Measurements from ENCODE around the gene C12orf60.
"Not testable (repeated sequence)": the region's sequence is repeated elsewhere in the genome, so short reads cannot be mapped to it uniquely, and the experiment has no call there.

Gene C12orf60, protein sequence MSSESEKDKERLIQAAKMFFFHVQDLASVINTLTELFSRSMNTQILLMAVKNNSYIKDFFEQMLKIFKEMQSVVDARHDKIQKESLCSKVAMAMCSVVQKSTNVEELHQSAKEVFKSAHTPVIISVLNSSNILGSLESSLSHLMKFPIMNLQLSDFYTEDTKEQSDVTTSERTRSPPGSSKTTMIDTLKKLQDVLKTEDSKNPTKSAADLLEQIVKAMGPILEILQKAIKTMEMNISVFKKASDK

DNA sequence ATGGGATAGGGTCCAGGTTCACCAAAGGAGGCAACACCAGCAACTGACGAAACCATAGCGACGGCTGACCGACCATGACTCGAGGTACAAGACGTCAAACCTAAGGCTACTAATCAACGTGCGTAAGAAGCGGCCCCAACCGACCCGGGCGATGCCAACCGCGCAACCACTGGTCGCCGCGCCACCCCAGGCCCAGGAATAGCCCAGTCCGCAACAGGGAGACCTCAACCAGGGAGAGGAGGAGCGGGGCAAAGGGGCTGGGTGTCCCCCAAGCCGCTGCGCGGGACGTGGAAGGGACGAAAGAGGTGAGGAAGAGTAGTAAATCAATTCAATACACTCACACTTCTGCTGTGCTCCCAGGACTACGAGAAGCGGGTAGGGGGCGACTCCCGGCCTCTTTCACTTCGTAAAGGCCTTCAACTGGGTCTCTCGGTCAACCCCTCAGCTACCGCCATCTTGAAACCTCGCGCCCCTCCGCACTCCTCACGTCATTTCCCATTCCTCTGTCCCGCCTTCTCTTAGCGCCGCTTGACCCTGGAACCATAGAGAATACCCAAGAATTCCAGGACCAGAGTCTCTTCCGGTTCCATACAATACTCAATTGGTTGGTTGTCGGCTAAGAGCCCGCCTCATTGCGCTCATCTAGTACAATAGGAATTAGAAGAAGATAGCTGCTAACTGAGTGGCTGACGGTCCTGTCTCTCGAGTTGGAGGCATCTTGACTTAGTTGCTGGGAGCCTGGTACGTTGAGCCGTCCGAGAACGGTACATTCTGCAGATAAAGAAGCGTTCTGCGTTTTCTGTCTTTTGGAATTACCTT lies at the start of gene C12orf60, which contains the start of gene WBP11:
Gene C12orf60 (plus strand): TSS at position 660 of the 819 bp plus-strand sequence. CDS start 19,266 bp downstream, outside the sequence.
Gene WBP11 (minus strand): TSS at position 468 of the 819 bp plus-strand sequence. CDS start 2,095 bp downstream, outside the sequence.
- peak; percentile 99 for DNase-seq

DNA sequence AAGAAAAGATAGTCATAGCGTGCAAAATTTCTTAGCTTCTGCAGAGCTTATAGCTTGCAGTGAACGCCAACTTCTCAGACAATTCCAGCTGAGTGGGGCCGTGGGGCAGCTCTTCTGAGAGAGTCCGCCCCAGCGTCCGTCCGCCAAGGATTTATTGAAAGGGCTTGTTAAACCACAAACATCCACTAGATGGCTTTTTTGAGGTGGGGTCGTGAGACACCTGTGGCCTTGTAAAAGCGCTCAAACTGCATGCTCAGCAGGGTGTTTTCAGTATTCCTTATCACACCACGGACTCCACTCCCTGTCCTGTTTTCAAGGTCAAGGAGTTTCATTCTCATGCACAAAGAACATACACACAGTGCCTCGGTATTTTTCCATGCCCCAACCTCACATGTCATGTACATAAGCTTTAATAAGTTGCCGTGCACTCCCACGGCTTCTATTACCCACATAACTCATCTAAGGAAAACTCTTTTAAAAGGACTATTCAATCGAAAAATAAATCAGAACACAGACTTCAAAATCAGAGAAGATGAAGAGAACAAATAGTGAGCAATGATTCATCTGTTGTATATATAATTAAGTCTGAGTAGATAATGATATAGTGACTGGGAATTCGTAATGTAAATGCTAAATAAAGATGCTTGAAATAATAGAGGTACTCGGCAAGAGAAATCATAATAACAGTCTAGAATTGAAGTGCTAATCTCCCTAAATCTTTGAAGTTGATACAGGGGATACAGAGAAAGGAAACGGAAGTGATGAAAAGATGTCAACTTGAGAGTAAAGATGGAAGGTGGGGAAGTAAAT lies 46.9 kb upstream of the C12orf60 start:
- DNase-seq, result no peak

DNA sequence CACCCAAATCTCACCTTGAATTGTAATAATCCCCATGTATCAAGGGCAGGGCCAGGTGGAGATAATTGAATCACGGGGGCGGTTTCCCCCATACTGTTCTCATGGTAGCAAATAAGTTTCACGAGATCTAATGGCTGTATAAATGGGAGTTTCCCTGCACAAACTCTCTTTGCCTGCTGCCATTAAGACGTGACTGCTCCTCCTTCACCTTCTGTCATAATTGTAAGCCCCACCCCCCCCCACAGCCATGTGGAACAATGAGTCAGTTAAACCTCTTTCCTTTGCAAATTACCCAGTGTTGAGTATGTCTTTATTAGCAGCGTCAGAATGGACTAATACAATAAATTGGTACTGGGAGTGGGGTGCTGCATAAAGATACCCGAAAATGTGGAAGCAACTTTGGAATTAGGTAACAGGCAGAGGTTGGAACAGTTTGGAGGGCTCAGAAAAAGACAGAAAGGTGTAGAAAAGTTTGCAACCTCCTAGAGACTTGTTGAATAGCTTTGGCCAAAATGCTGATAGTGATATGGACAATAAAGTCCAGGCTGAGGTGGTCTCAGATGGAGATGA lies 43.7 kb upstream of the C12orf60 start:
- DNase-seq, result not testable (repeated sequence)

DNA sequence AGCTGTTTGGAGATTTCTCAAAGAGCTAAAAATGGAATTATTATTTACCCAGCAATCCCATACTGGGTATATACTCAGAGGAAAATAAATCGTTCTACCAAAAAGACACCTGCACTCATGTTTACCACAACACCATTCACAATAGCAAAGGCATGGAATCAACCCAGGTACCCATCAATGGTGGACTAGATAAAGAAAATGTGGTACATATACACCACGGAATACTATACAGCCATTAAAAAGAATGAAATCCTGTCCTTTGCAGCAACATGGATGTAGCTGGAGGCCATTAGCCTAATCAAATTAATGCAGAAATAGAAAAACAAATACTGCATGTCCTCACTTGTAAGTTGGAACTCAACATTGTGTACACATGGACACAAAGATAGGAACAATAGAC lies 38.1 kb upstream of the C12orf60 start:
- DNase-seq, result no peak

DNA sequence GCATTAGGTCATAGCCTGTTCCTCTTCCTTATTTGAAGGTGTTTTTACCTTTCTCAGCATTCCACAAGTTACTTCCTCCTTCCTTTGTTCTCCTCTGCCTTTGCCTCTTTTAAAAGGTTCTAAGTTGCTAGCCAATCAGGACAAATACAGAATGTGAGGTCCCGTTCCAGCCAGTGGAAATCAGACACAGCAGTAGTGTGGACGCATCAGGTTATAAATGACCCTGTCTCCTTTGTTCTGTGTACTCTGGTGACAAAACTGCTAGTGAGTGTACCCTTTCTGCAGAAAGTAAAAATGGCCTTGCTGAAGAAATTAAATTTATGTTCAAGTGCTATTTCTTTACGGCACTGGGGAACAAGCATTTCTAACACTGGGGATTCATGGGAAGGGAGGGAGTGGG lies 37.5 kb upstream of the C12orf60 start:
- not testable (repeated sequence) for DNase-seq

DNA sequence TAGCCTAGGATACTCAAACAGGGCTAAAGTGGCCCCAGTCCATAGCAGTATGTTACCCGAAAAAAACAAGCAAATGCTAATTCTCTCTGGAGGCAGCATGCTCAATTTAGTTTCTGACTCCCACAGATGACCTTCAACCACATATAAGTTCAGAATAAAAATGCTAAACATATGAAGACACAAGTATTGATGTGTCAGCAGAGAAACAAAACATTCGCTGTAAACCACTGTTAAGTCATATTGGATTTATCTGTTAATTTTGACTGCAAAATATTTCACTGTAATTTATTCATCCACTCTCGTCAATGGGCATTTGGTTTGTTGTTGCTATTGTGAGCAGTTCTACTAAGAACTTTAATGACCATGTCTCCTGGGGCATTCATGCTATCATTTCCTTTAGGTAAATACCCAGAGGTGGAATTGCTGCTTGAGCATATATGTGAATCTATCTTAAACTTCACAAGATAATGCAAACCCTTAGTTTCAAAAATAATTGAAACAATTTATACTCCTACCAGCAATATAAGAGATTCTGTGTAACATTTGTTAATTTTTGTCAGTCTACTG lies 36.7 kb upstream of the C12orf60 start:
- DNase-seq, result no peak

DNA sequence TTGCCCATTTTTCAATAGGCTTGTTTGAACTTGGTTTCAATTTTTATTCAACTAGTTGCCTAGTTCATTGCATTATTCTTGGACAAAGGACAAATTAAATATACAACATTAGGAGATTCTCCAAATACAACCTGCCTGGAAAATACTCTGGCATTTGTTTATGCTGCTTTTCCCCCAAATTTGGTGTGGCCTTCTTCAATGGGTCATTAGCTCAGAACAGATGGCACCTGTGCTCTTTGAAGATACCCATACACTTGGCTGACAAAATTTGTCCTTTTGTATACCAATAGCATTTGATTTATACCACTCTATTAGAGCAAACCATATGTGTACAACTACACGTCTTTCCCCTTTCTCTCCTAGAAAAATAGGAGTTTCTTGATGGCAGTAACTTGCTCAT lies 35.9 kb upstream of the C12orf60 start:
- DNase-seq, result no peak

DNA sequence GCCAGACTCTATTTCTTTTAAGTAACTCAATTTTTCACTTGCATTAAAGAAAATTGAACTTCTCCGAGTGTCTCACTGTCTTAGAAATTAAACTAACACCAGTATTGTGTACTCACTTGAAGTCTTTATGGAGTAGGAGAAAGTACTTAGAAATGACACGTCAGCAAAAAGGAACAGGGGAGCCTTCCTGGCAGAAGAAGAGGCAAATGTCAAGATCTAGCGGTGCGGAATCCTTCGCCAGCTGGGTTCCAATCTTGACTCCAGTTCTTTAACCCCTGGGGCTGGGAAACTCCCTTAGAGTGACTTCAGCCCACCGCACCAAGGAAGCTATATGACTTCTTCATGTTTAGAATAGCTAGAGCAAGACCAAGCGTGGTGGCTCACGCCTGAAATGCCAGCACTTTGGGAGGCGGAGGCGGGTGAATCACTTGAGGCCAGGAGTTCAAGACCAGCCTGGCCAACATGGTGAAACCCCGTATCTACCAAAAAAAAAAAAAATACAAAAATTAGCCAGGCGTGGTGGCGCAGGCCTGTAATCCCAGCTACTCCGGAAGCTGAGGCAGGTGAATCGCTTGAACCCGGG lies 34.6 kb upstream of the C12orf60 start:
- no peak for DNase-seq

DNA sequence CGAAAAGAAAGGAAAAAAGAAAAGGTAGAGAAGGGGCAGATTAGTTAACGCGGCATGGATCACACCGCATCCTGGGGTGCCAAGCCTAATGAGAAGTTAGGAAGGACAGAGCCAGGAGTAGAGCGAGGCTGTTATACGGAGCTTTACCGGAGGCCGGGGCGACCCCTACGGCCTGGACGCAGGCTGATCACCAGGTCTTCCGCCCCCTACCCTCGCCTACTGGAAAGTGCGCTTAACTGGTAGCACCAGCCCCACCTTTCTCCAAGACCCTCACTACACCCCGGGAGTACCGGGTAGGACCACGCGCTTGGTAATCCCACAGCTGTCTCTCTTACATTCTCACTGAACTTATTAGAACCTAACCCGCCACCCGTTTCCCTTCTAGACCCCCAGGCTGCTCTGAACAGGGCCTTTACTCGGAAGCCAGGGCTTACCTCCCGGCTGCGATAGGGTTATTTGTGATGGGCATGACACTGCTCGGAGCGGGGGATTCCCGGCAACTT lies 34.0 kb upstream of the C12orf60 start:
- peak; percentile 46 to 56 for DNase-seq

DNA sequence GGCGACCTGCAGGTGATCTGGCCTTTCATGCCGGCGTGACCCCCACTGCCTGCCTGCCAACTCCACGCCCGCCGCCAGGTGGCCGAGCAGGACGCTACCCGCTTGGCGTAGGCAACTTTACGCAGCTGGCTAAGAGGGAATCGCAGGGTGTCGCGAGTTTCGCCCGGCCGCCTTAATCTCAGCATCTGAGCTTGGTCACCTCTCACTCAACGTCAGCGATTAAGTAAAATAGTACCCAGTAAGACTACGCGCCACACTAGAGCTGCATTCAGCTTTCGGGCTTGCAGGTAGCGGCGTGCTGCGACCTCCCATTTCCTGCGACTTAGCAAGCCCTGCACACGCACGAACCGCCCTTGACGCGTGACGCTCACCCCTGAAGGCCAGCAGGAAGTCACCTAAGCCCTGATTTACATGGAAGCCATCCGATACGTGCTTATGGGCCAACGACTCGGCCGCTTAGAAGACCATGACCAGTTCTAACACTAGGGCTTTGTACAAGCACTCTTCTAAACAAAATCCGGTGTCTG lies 33.4 kb upstream of the C12orf60 start:
- DNase-seq, result peak; percentile 80 to 83

DNA sequence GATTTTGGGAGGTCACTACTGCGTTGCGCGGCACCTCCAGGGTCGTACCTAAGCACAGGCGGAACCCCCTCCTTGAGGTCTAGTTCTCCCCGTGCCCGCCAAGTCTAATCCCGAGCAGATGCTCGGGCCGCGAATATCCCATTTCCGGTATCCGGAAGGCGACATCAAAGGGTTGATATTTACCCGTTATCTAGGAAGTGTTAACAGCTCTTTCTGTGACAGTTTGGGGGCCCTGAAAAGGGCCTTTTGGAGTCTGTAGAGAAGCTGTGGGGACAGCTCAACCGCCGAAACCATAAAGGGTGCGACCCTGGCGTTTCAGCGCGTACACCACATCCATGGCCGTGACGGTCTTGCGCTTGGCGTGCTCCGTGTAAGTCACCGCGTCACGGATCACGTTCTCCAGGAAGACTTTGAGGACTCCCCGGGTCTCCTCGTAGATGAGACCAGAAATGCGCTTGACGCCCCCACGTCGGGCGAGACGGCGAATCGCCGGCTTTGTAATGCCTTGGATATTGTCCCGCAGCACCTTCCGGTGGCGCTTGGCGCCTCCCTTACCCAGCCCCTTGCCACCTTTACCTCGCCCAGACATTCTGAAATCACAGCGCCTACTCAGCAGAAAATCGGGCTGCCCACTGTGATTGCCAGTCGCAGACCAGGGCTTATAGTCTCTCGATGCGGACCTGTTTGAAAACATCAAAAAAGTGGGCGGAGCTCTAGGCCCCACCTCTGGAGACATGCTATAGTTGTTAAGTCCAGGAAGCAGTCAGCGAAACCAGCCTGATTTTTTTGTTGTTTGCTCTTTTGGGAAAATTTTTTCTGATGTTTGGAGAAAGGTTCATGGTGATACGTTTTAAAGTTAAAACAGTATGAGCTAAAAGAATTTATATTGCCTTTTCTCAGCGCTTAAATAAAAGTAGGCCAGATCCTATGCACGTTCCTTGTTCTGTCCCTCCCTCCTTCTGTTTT lies 32.7 kb upstream of the C12orf60 start:
- peak; percentile 91 to 96 for DNase-seq

DNA sequence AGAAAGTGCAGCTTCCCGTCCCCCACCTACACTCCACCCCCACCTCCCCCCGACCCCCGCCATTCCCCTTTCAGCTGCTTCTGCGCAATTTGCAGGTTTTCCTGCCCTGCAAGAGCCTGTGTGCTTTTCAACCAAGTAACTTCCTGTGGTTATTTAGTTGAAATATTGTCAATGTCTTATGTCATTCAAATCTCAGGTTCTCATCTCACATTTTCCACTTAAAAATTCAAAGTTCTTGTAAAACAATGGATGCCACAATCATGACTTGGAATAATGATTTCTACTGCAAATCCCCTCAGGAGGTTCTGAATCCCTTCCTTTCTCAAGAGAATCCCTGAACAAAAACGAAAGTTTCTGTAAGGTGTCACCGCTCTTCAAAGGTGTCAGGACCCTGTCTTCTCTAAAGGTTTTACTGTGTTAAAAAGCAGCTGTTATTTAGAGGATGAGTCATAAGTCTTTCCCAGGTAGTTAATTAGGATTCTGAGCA lies 31.8 kb upstream of the C12orf60 start:
- DNase-seq, result no peak

DNA sequence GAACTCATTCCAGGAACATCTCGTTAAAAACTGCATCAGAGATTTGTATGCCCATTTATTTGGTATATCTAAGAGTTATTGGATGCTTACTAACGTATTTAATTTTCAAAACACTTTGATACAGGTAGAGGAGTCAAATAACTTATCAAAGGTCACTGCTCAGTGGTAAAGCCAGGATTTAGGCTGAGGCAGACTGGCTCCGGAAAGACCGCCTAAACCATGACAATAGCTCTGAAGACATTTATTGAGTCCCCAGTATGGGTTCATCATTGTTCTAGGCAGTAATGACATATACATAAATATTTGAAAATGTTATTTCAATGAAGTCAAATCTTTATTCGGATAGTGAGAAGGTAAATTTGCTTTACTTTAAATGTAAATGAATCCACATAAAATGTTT lies 30.5 kb upstream of the C12orf60 start:
- no peak for DNase-seq

DNA sequence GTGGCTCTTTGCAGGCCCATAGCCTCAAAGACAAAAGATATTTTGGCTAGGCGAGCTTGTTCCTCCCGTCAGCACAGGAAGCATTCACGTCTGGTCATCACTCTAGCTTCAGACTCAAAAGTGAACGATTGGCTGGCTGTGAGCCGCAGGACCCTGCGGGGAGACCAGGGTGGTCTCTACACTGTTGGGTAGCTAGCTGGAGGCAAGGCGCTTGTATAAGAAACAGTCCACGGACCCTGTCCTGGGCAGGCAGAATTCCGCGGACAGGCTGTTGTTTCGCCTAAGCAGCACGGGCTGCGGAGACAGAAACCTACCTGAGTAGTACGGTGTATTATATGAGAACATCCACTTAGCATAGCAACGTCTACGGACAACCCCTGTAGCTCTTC lies 29.8 kb upstream of the C12orf60 start:
- peak in 1 of 2 experiments; percentile 66 for DNase-seq

DNA sequence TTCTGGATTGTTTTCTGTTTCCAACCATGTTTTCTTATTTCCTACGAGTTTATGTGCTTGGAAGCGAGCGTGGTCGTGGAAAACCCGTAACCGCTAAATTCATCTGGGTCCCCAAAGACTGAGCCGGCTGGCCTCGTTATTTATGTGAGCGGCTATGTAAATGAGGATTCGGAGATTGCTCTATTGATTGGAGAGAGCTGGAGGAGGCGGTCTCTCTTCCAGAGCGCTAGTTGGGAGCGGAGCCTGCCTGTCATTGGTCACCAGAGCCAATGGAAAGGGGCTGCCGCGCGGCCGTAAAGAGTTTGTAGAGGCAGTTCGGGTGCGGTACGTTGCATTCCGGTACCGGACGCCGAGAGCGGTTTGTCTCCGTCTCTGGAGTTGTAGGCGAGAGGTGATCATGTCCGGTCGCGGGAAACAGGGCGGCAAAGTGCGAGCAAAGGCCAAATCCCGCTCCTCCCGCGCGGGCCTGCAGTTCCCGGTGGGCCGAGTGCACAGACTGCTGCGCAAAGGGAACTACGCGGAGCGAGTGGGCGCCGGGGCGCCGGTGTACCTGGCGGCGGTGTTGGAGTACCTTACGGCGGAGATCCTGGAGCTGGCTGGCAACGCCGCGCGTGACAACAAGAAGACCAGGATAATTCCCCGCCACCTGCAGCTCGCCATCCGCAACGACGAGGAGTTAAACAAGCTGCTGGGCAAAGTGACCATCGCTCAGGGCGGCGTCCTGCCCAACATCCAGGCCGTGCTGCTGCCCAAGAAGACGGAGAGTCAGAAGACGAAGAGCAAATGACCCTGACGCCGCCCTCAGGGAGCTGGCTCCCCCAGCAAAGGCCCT lies 29.2 kb upstream of the C12orf60 start:
- peak; percentile 79 to 84 for DNase-seq

DNA sequence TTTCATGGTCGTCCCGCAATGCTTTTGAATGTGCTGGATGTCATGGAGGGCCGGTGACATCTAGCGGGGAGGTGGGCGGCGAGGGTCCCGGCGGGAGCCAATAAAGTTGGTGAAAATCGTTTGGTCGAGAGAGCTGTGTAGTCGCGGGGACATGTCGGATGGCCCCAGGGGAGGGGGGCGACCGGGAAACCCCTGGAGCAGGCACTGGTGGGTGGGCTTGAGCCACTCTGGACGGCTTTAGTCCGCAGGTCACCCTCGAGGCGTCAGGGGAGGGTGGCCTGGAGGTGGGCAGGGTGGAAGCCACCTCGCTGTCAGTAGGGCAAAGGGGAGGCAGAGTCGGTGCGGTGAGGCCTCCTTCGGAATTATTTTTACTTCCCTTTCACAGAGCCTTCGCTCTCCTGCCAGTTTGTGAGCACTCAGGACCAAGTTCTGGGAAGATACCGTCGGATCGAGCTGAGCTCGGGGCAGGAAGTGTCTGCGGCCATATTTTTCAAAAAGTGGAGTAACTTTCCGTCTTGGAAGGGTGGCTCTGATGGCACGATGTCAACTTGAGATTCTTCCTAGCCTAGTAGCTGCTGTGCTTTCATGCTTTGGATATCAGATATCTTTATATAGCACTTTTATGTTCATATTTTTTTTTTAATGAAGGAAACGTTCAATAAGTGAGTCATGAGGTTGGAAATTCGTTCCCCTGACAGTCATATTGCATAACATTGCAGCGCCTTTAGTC lies 28.4 kb upstream of the C12orf60 start:
- DNase-seq, result no peak

DNA sequence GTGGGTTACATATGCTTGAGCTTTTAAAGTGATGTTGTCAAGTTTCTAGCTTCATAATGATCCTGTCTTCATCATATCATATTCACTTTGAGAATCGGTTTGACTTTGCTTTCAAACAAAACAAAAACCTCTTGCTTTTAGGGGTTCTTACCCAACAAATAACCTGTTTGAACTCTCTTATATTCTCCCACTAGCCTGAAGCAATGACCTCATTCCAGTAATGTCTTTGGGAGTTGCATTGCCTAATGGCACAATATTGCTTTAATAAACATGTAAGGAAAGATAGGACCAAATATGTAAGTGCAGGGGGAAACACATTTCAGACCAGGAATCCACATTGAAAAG lies 27.9 kb upstream of the C12orf60 start:
- DNase-seq, result no peak

DNA sequence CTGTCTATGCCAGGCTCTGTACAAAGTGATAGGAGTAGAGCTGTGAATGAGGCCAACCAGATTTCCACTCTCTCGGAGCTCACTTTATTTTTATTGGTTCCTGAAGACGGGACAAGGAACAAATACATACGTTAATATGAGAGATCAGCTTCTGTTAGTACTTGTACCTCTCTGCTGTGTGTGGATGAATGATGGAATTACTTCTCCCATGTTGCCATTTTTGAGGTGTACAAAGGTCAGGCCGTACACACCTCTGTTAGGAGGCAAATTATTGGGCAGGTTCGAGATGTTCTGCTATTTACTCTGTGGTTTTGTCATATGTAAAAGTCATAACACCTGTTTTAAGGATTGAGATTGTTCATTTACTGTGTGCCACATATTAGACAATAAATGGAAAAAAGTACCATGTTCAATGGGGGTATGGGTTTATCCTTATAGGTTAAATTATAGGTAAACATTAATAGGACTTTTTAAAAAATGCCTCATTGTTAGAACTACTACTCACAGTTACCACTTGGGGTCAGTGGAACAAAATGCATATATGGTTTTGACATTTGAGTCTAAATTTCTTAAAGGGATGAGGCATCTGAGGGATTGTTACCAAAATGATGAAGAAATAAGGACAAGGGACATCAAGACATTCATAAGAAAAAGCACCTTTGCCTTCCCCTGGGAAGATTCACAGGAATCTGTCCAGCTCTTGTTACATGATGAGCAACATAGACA lies 27.1 kb upstream of the C12orf60 start:
- DNase-seq, result no peak
